ENCODE results near the gene PRKCD.

The PRKCD gene

DNA sequence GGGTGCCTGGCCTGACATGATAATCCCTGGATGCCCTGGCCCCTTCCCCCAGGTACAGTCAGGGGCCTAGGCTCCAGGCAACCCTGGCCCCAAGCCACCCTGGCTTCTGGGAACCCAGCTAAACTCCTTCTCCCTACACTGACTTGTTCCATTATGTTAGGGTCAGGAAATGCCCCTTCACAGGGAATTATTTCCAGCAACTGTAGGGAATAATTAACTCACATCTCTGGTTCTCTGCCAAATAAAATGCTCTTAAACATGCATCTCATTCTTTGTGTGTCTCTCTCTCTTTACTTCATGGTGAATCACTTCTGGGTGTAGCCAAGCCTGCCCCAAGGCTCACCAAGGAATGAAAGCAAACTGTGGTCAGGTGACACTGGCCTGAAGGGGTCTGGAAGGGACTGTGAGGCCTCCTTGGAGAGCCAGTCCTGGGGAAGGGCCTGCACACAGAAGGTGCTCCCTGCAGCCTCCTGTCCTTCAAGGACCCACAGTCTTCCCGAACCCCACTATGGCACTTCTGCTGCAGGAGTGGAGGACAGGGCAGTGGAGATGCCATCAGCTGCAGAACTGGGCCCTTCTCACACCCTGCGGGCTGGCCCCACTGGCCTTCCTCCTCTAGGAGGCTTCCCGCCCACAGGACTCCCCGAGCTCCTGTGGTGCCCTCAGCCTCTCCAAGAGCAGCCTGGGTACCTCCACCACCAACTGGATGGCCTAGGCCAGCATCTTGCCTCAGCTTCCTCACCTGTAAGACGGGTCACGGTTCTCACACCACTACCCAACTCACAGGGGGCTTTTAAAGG, 77.2 kb downstream of the PRKCD start:
- H2AK5ac ChIP-seq (ENCODE audit: low read length): no peak overlapping the region
- H3K56ac ChIP-seq (ENCODE audit: low read length): no peak overlapping the region
- no peak overlapping the region for H3K18ac ChIP-seq (ENCODE audit: low read length)
- H4K8ac ChIP-seq (ENCODE audit: low read depth, low read length): no peak overlapping the region
- no peak overlapping the region for H2BK120ac ChIP-seq (ENCODE audit: low read depth, low read length)
- H3K79me2 ChIP-seq (ENCODE audit: control insufficient read depth, insufficient read depth, low read length): peaks cover 36% of the 10 kb centered on the region
- H3K79me1 ChIP-seq (ENCODE audit: low read length): peaks cover 43% of the 10 kb centered on the region
- no peak overlapping the region for H2BK5ac ChIP-seq (ENCODE audit: low read length)
- no peak overlapping the region for H4K5ac ChIP-seq (ENCODE audit: low read length)
- H3K36me3 ChIP-seq (ENCODE audit: control insufficient read depth, insufficient read depth, low read length): peaks cover 38% of the 10 kb centered on the region
- H3K4me3 ChIP-seq (ENCODE audit: low read length): no peak overlapping the region
- no peak for DNase-seq
- H3K23ac ChIP-seq (ENCODE audit: low read length): no peak overlapping the region
- peaks cover 4% of the 10 kb centered on the region for H3K4me1 ChIP-seq (ENCODE audit: control insufficient read depth, low read depth, low read length)
- no peak overlapping the region for H3K27ac ChIP-seq (ENCODE audit: low read depth, low read length)
- no peaks in the 10 kb centered on the region for H3K27me3 ChIP-seq (ENCODE audit: insufficient read depth, low read length, poor library complexity)
- no peak overlapping the region for H3K9ac ChIP-seq (ENCODE audit: low read length)
- H2BK15ac ChIP-seq (replicated peaks; ENCODE audit: low read depth): no peak overlapping the region
- WGBS (ENCODE audit: extremely low coverage, insufficient coverage, low lambda C conversion rate): no CpG with 5 or more reads among the region's 6 CpGs
- no peak overlapping the region for H3K4me2 ChIP-seq (ENCODE audit: low read length)
- H3K4ac ChIP-seq (ENCODE audit: low read depth, low read length): no peak overlapping the region

DNA sequence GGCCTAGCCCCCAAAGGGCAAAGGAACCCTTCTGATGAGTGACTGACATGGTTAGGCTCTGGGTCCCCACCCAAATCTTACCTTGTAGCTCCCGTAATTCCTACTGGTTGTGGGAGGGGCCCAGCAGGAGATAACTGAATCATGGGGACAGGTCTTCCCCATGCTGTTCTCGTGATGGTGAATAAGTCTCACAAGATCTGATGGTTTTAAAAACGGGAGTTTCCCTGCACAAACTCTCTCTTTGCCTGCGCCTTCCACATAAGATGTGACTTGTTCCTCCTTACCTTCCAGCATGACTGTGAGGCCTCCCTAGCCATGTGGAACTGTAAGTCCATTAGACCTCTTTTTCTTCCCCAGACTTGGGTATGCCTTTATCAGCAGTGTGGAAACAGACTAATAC, 77.9 kb downstream of the PRKCD start:
- H3K79me1 ChIP-seq (ENCODE audit: low read length): peaks cover 45% of the 10 kb centered on the region
- H2BK15ac ChIP-seq (replicated peaks; ENCODE audit: low read depth): no peak overlapping the region
- no peak overlapping the region for H3K4me2 ChIP-seq (ENCODE audit: low read length)
- no CpG with 5 or more reads among the region's 4 CpGs for WGBS (ENCODE audit: extremely low coverage, insufficient coverage, low lambda C conversion rate)
- H4K8ac ChIP-seq (ENCODE audit: low read depth, low read length): no peak overlapping the region
- H2BK120ac ChIP-seq (ENCODE audit: low read depth, low read length): no peak overlapping the region
- H3K4ac ChIP-seq (ENCODE audit: low read depth, low read length): no peak overlapping the region
- no peaks in the 10 kb centered on the region for H3K27me3 ChIP-seq (ENCODE audit: insufficient read depth, low read length, poor library complexity)
- H2BK5ac ChIP-seq (ENCODE audit: low read length): no peak overlapping the region
- no peak overlapping the region for H2AK5ac ChIP-seq (ENCODE audit: low read length)
- H3K27ac ChIP-seq (ENCODE audit: low read depth, low read length): no peak overlapping the region
- no peak overlapping the region for H3K18ac ChIP-seq (ENCODE audit: low read length)
- peaks cover 42% of the 10 kb centered on the region for H3K79me2 ChIP-seq (ENCODE audit: control insufficient read depth, insufficient read depth, low read length)
- no peak for DNase-seq
- no peak overlapping the region for H3K23ac ChIP-seq (ENCODE audit: low read length)
- H3K4me1 ChIP-seq (ENCODE audit: control insufficient read depth, low read depth, low read length): peaks cover 10% of the 10 kb centered on the region
- H3K56ac ChIP-seq (ENCODE audit: low read length): no peak overlapping the region
- H3K36me3 ChIP-seq (ENCODE audit: control insufficient read depth, insufficient read depth, low read length): peaks cover 38% of the 10 kb centered on the region
- H4K5ac ChIP-seq (ENCODE audit: low read length): no peak overlapping the region
- no peak overlapping the region for H3K9ac ChIP-seq (ENCODE audit: low read length)
- H3K4me3 ChIP-seq (ENCODE audit: low read length): no peak overlapping the region

DNA sequence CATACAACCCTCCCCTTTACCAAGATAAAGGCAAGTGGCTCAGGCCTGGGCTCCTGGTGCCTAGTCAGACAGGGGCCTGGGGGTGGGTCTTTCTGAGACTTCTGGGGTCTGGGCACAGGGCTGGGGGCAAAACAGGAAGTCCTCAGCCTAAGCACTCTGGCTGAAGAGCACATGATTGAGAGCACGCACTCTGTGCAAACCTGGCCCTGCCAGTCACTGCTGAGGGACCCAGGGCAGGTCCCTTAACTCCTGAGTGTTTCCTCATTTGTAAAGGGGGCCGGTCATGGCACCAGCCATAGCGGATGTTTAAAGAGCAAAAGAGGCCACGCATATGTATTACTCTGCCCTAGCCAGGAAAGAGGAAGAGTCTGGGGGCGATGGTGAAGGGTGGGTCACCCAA, 78.8 kb downstream of the PRKCD start:
- Histone ChIP-seq H3K4ac (ENCODE audit: low read depth, low read length) (no peak overlapping the region), H3K23ac (ENCODE audit: low read length) (no peak overlapping the region), H2BK5ac (ENCODE audit: low read length) (no peak overlapping the region), H3K9ac (ENCODE audit: low read length) (no peak overlapping the region), H3K4me3 (ENCODE audit: low read length) (no peak overlapping the region), H4K5ac (ENCODE audit: low read length) (no peak overlapping the region), H3K4me2 (ENCODE audit: low read length) (no peak overlapping the region), H3K27ac (ENCODE audit: low read depth, low read length) (no peak overlapping the region), H3K18ac (ENCODE audit: low read length) (no peak overlapping the region), H4K8ac (ENCODE audit: low read depth, low read length) (no peak overlapping the region), H2AK5ac (ENCODE audit: low read length) (no peak overlapping the region), H3K79me1 (ENCODE audit: low read length) (peaks cover 48% of the 10 kb centered on the region), H3K79me2 (ENCODE audit: control insufficient read depth, insufficient read depth, low read length) (peaks cover 51% of the 10 kb centered on the region), H3K27me3 (ENCODE audit: insufficient read depth, low read length, poor library complexity) (no peaks in the 10 kb centered on the region), H3K56ac (ENCODE audit: low read length) (no peak overlapping the region), H3K4me1 (ENCODE audit: control insufficient read depth, low read depth, low read length) (peaks cover 10% of the 10 kb centered on the region), H2BK120ac (ENCODE audit: low read depth, low read length) (no peak overlapping the region), H3K36me3 (ENCODE audit: control insufficient read depth, insufficient read depth, low read length) (peaks cover 41% of the 10 kb centered on the region), H2BK15ac (replicated peaks; ENCODE audit: low read depth) (no peak overlapping the region)
- WGBS (ENCODE audit: extremely low coverage, insufficient coverage, low lambda C conversion rate): no CpG with 5 or more reads among the region's 5 CpGs
- DNase-seq: no peak

DNA sequence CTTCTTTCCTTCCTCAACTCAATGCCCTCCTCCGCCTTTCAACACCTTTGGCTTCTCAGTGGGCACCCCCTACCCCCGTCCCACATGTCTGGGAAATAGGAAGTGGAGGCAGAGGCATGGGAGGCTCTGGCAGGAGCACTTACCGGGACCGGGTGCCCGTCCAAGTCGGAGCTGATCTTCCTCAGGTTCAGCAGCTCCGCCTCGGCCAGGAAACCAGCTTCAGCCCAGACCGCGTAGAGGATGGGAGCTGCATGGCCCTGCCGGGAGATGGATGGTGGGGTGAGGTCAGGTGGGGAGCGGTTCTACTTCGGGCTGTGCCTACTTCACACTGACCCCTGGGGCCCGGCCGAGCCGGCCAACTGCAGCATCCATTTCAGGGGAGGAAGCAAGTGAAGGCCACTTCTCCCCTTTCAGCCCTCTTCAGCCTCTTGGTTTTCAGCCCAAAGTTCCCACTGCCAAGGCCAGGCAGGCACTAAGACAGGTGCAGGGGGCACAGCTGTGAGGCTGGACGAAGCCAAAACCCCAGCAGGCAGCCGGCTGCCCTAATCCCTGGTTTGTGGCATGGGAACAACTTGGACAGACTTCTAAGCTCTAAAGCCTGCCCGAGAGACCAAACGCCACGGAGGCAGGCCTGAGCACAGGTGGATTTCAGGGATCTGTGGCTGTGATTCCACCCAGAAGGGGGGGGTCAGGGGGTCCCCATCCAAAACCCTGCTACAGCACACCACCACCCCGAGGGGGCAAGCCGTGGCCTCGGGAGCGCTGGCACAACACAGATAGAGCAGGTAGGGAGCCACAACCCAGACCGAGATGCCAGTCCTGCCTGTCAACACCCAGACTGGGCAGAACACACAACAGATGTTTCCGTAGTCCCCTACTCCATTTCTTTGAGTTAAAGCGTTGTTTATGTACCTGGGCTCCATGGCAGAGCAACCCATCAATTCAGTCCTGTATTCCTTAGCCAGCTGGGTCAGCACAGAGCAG, 80.3 kb downstream of the PRKCD start:
- H3K18ac ChIP-seq (ENCODE audit: low read length): no peak overlapping the region
- no peak overlapping the region for H3K23ac ChIP-seq (ENCODE audit: low read length)
- WGBS (ENCODE audit: extremely low coverage, insufficient coverage, low lambda C conversion rate): no CpG with 5 or more reads among the region's 28 CpGs
- no peak overlapping the region for H2AK5ac ChIP-seq (ENCODE audit: low read length)
- peaks cover 10% of the 10 kb centered on the region for H3K4me1 ChIP-seq (ENCODE audit: control insufficient read depth, low read depth, low read length)
- H2BK5ac ChIP-seq (ENCODE audit: low read length): no peak overlapping the region
- H3K27me3 ChIP-seq (ENCODE audit: insufficient read depth, low read length, poor library complexity): no peaks in the 10 kb centered on the region
- H4K8ac ChIP-seq (ENCODE audit: low read depth, low read length): no peak overlapping the region
- no peak for DNase-seq
- peaks cover 44% of the 10 kb centered on the region for H3K79me1 ChIP-seq (ENCODE audit: low read length)
- no peak overlapping the region for H3K56ac ChIP-seq (ENCODE audit: low read length)
- peaks cover 63% of the 10 kb centered on the region for H3K79me2 ChIP-seq (ENCODE audit: control insufficient read depth, insufficient read depth, low read length)
- no peak overlapping the region for H3K9ac ChIP-seq (ENCODE audit: low read length)
- no peak overlapping the region for H3K4ac ChIP-seq (ENCODE audit: low read depth, low read length)
- H2BK120ac ChIP-seq (ENCODE audit: low read depth, low read length): no peak overlapping the region
- H3K27ac ChIP-seq (ENCODE audit: low read depth, low read length): no peak overlapping the region
- H3K4me2 ChIP-seq (ENCODE audit: low read length): no peak overlapping the region
- no peak overlapping the region for H3K4me3 ChIP-seq (ENCODE audit: low read length)
- H2BK15ac ChIP-seq (replicated peaks; ENCODE audit: low read depth): no peak overlapping the region
- peaks cover 36% of the 10 kb centered on the region for H3K36me3 ChIP-seq (ENCODE audit: control insufficient read depth, insufficient read depth, low read length)
- H4K5ac ChIP-seq (ENCODE audit: low read length): no peak overlapping the region

DNA sequence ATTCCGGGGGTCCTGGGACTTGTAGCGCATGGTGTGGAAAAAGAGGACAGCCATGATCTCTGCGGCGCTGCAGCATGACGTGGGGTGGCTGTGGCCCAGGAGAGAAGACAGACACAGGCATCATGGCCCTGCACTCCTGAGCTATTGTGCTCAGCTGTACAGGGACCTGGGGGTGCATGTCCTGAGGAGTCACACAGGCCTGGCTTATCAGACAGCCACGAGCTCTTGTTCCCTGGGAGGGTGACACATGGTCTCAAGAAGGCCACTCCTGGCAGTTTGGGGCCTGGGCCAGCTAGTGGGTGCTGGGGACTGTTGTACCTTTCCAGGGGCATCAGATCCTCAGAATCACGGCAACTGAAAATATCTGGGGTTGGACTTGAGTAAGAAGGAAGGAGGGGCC, 81.1 kb downstream of the PRKCD start:
- DNase-seq: no peak
- WGBS (ENCODE audit: extremely low coverage, insufficient coverage, low lambda C conversion rate): no CpG with 5 or more reads among the region's 7 CpGs
- no peak overlapping the region for H3K23ac ChIP-seq (ENCODE audit: low read length)
- H3K4ac ChIP-seq (ENCODE audit: low read depth, low read length): no peak overlapping the region
- no peak overlapping the region for H4K5ac ChIP-seq (ENCODE audit: low read length)
- H2AK5ac ChIP-seq (ENCODE audit: low read length): no peak overlapping the region
- H3K27ac ChIP-seq (ENCODE audit: low read depth, low read length): no peak overlapping the region
- no peak overlapping the region for H3K9ac ChIP-seq (ENCODE audit: low read length)
- H4K8ac ChIP-seq (ENCODE audit: low read depth, low read length): no peak overlapping the region
- no peak overlapping the region for H2BK5ac ChIP-seq (ENCODE audit: low read length)
- H3K18ac ChIP-seq (ENCODE audit: low read length): no peak overlapping the region
- no peak overlapping the region for H2BK15ac ChIP-seq (replicated peaks; ENCODE audit: low read depth)
- H3K4me1 ChIP-seq (ENCODE audit: control insufficient read depth, low read depth, low read length): peaks cover 8% of the 10 kb centered on the region
- no peaks in the 10 kb centered on the region for H3K27me3 ChIP-seq (ENCODE audit: insufficient read depth, low read length, poor library complexity)
- H3K79me1 ChIP-seq (ENCODE audit: low read length): peaks cover 40% of the 10 kb centered on the region
- no peak overlapping the region for H3K56ac ChIP-seq (ENCODE audit: low read length)
- H3K79me2 ChIP-seq (ENCODE audit: control insufficient read depth, insufficient read depth, low read length): peaks cover 71% of the 10 kb centered on the region
- no peak overlapping the region for H3K4me2 ChIP-seq (ENCODE audit: low read length)
- no peak overlapping the region for H3K4me3 ChIP-seq (ENCODE audit: low read length)
- H2BK120ac ChIP-seq (ENCODE audit: low read depth, low read length): no peak overlapping the region
- peaks cover 35% of the 10 kb centered on the region for H3K36me3 ChIP-seq (ENCODE audit: control insufficient read depth, insufficient read depth, low read length)

Data from mesendoderm (in vitro differentiated cells).